Keratinocyte (primary cell): Measurements from ENCODE around the gene PIP4K2C. TPM values are rescaled to one million over a fixed set of nuclear protein-coding genes. Genes with fewer than 3 reads are reported as not detected.
"Not testable (repeated sequence)": the region's sequence is repeated elsewhere in the genome, so short reads cannot be mapped to it uniquely, and the experiment has no call there.

Experiments used
- DNase-seq: peaks from one replicate; pipeline ENCODE4 v3.0.0-alpha.2; 2011; ENCODE audit warnings: low read depth, missing footprints, low spot score
- FAIRE-seq: peaks from 2 replicates; lab custom pipeline; 2011; peaks lifted over from hg19 to GRCh38; lab: Jason Lieb, UNC
- H2AFZ ChIP-seq: 2 replicates; pipeline ENCODE4 v1.6.0; 2012; ENCODE audit warnings: low read length, control low read depth, inconsistent platforms; ENCODE audit not compliant: control insufficient read depth
- H3K27ac ChIP-seq: 2 replicates; pipeline ENCODE4 v1.5.1; 2011; ENCODE audit warnings: low read length; ENCODE audit not compliant: control insufficient read depth, insufficient read depth
- H3K27me3 ChIP-seq: 3 replicates; pipeline ENCODE4 v1.6.0; 2011; ENCODE audit warnings: low read length; ENCODE audit not compliant: control insufficient read depth, insufficient read depth; ENCODE audit errors: extremely low read depth
- H3K36me3 ChIP-seq, 2 experiments: 2 replicates in 1 of 2; 3 replicates in 1 of 2; pipeline ENCODE4 v1.5.1; 2011; ENCODE audit warnings: low read length in 2 of 2, mild to moderate bottlenecking in 1 of 2; ENCODE audit not compliant: control insufficient read depth in 2 of 2, insufficient read depth in 2 of 2; ENCODE audit errors: extremely low read depth in 1 of 2
- H3K4me1 ChIP-seq: 3 replicates; pipeline ENCODE4 v1.5.1; 2011; ENCODE audit warnings: low read length; ENCODE audit not compliant: control insufficient read depth, insufficient read depth; ENCODE audit errors: extremely low read depth
- H3K4me2 ChIP-seq: 3 replicates; pipeline ENCODE4 v1.6.0; 2011; ENCODE audit warnings: low read depth, low read length; ENCODE audit not compliant: control insufficient read depth, insufficient read depth; ENCODE audit errors: extremely low read depth
- H3K4me3 ChIP-seq, 3 experiments: fragments of 200-600 bp in 1 of 3; sonication (generic) in 1 of 3; 2 replicates in 2 of 3; 3 replicates in 1 of 3; pipeline ENCODE4 v1.5.1; 2011 to 2016; ENCODE audit warnings: low read length in 3 of 3, mild to moderate bottlenecking in 3 of 3, control low read depth in 2 of 3, inconsistent platforms in 1 of 3, low read depth in 1 of 3, mixed read lengths in 1 of 3, mixed run types in 1 of 3, moderate library complexity in 1 of 3; ENCODE audit not compliant: control insufficient read depth in 2 of 3, insufficient read depth in 2 of 3; ENCODE audit errors: extremely low read depth in 1 of 3
- H3K79me2 ChIP-seq: 2 replicates; pipeline ENCODE4 v1.6.0; 2012; ENCODE audit warnings: low read length; ENCODE audit not compliant: control insufficient read depth, insufficient read depth
- H3K9ac ChIP-seq: 3 replicates; pipeline ENCODE4 v1.6.0; 2011; ENCODE audit warnings: low read length; ENCODE audit not compliant: control insufficient read depth, insufficient read depth; ENCODE audit errors: extremely low read depth
- H3K9me1 ChIP-seq: 3 replicates; pipeline ENCODE4 v1.6.0; 2011; ENCODE audit warnings: low read length; ENCODE audit not compliant: control insufficient read depth, insufficient read depth; ENCODE audit errors: extremely low read depth
- H3K9me3 ChIP-seq: 2 replicates; pipeline ENCODE4 v1.5.1; 2012; ENCODE audit warnings: low read depth, low read length; ENCODE audit not compliant: control insufficient read depth
- H4K20me1 ChIP-seq: 3 replicates; pipeline ENCODE4 v1.6.0; 2011; ENCODE audit warnings: low read length; ENCODE audit not compliant: control insufficient read depth, insufficient read depth; ENCODE audit errors: extremely low read depth
- EZH2 ChIP-seq: IDR thresholded peaks from one replicate; pipeline ENCODE4 v1.6.1; 2012; ENCODE audit warnings: inconsistent platforms, mild to moderate bottlenecking, low read length, moderate library complexity
- dilution Hi-C: fragments of 300-500 bp; cut with MboI; formaldehyde crosslinking; loops from one replicate; pipeline ENCODE4 v1.7.0; 2020; ENCODE audit warnings: low sequenced_read_pairs; ENCODE audit not compliant: extremely low pct_ligation_motif_present
- polyA plus RNA-seq, 5 experiments: library from polyadenylated mRNA; depleted of rRNA in 3 of 5; stranded (reverse) in 3 of 5; stranded (forward) in 1 of 5; unstranded in 1 of 5; fragments of >200 nt; gene quantifications; 1 replicate in 1 of 5; 2 replicates in 3 of 5; 3 replicates in 1 of 5; pipeline versions ENCODE4 v1.2.1 to v1.2.3, GENCODE V29; 2011 to 2012; ENCODE audit warnings: missing spikeins in 2 of 5, low read depth in 1 of 5, low replicate concordance in 1 of 5
- TF ChIP-seq, protein P1 (sequence below), 3 experiments: IDR thresholded peaks in 1 of 3; conservative IDR thresholded peaks in 1 of 3; optimal IDR thresholded peaks in 1 of 3; 2 replicates in 2 of 3; 3 replicates in 1 of 3; pipeline versions ENCODE3 to v1.5.1; 2011; ENCODE audit warnings: low read length in 3 of 3, mild to moderate bottlenecking in 3 of 3, moderate library complexity in 2 of 3, control low read depth in 1 of 3, inconsistent platforms in 1 of 3; ENCODE audit not compliant: insufficient read depth in 2 of 3; ENCODE audit errors: extremely low read depth in 1 of 3

The PIP4K2C gene
- polyA plus RNA-seq, 1 donor (not counting 4 experiments of a cell fraction or from before 2014, with no cell fraction given): 93.6 TPM

DNA sequence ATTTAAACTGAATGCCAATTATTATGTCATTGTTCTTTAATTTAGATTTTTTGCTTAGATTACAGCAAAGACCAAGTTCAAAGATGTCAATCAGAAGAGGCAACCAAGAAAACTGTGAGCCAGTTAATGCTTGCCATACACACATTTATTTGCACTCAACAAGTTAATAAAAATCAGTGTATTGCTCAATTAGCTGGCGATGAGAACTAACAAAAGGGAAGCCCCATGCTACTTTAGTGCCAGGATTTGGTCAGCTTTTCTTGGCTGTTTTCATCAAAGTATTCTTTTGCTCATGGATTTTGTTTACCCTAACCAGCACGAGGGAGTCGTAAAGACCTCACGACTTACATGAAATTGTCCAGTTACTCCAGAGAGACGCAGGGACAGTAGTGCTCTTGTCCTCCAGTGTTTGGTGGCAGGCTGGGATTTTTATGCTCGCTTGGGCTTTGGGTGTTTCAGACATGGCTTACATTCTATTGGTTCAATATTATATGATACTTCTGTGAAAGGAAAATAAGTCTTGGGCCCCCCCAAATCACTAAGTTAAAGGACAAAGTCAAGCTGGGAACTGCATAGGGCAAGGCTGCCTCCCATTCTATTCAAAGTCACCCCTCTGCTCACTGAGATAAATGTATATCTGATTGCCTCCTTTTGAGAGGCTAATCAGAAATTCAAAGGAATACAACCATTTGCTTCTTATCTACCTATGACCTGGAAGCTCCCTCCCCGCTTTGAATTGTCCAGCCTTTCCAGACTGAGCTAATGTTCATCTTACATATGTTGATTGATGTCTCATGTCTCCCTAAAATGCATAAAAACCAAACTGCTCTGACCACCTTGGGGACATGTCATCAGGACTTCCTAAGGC, 49.4 kb downstream of the PIP4K2C start:
- TF ChIP-seq EZH2: no peak
- TF ChIP-seq, protein P1, sequence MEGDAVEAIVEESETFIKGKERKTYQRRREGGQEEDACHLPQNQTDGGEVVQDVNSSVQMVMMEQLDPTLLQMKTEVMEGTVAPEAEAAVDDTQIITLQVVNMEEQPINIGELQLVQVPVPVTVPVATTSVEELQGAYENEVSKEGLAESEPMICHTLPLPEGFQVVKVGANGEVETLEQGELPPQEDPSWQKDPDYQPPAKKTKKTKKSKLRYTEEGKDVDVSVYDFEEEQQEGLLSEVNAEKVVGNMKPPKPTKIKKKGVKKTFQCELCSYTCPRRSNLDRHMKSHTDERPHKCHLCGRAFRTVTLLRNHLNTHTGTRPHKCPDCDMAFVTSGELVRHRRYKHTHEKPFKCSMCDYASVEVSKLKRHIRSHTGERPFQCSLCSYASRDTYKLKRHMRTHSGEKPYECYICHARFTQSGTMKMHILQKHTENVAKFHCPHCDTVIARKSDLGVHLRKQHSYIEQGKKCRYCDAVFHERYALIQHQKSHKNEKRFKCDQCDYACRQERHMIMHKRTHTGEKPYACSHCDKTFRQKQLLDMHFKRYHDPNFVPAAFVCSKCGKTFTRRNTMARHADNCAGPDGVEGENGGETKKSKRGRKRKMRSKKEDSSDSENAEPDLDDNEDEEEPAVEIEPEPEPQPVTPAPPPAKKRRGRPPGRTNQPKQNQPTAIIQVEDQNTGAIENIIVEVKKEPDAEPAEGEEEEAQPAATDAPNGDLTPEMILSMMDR (optimal IDR thresholded peaks at IDR 0.05 in 1 of 3, IDR thresholded peaks at IDR 0.05 in 1 of 3, conservative IDR thresholded peaks at IDR 0.05 in 1 of 3; ENCODE audit: extremely low read depth in 1 of 3, insufficient read depth in 2 of 3, low read length in 3 of 3): no peak
- Histone ChIP-seq H3K4me1 (no peaks in the 10 kb centered on the region), H3K9me3 (no peaks in the 10 kb centered on the region), H3K9ac (no peak overlapping the region), H3K79me2 (no peaks in the 10 kb centered on the region), H3K4me3 (no peak overlapping the region), H3K9me1 (no peaks in the 10 kb centered on the region), H2AFZ (no peak overlapping the region), H3K27me3 (peaks cover 6% of the 10 kb centered on the region), H4K20me1 (no peaks in the 10 kb centered on the region), H3K27ac (no peak overlapping the region), H3K4me2 (no peak overlapping the region), H3K36me3 (no peaks in the 10 kb centered on the region)
- dilution Hi-C loops: no loop called here
- FAIRE-seq: no peak
- no peak for DNase-seq

DNA sequence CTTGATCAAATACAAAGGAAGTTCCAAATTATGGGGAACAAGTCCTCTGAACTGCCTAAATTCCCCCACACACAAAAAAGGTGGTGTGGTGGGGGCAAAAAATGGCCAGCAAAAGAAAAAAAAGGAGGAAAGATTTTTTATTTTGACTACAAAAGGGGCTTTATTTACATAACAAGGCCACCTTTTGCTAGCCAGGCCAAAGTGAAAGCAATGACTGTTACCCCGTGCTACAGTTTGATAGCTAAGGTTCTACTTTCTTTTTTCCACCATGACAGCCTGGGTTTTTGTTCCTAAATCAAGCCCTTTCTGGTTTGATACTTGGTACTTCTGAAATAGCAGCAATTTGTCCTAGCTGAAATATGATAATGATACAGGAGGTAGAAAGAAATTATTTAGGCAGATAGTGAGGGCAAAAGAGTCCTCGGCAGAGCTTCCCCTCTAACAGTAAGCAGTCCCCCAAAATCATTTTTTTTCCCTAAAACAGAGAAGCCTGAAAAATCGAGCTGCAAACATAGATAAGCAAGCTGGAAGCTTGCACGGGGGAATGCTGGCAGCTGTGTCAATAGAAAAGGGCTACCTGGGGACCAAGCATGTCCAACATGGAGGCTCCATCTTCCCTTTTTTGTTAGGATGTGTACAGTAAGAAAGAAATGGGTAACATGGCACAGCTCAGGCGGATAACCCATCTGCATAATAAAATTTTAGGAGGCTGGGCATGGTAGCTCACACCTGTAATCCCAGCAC, 50.9 kb downstream of the PIP4K2C start:
- Histone ChIP-seq H3K79me2 (no peaks in the 10 kb centered on the region), H3K4me3 (no peak overlapping the region), H3K4me1 (no peaks in the 10 kb centered on the region), H3K36me3 (no peaks in the 10 kb centered on the region), H3K9me1 (no peaks in the 10 kb centered on the region), H2AFZ (no peak overlapping the region), H3K9me3 (no peaks in the 10 kb centered on the region), H3K4me2 (no peak overlapping the region), H4K20me1 (no peaks in the 10 kb centered on the region), H3K9ac (no peak overlapping the region), H3K27me3 (peaks cover 4% of the 10 kb centered on the region), H3K27ac (no peak overlapping the region)
- DNase-seq (no peak), FAIRE-seq (no peak)
- TF ChIP-seq, protein P1 (optimal IDR thresholded peaks at IDR 0.05 in 1 of 3, IDR thresholded peaks at IDR 0.05 in 1 of 3, conservative IDR thresholded peaks at IDR 0.05 in 1 of 3; ENCODE audit: extremely low read depth in 1 of 3, insufficient read depth in 2 of 3, low read length in 3 of 3): no peak
- TF ChIP-seq EZH2: no peak
- dilution Hi-C loops: no loop called here

DNA sequence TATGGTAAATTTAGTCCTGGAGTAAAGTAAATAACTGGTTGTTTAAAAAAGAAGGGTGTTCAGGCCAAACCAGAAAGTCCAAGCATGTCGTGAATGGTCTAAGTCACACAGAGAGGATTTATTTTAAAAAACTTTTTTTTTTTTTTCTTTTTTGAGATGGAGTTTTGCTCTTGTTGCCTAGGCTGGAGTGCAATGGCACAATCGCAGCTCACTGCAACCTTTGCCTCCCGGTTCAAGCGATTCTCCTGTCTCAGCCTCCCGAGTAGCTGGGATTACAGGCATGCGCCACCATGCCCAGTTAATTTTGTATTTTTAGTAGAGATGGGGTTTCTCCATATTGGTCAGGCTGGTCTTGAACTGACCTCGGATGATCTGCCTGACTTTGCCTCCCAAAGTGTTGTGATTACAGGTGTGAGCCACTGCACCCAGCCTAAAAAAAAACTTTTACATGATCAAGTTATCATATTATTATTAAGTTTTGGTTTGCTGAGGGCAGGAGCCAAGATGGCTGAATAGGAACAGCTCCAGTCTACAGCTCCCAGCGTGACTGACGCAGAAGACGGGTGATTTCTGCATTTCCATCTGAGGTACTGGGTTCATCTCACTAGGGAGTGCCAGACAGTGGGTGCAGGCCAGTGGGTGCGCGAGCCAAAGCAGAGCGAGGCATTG, 55.1 kb downstream of the PIP4K2C start:
- H2AFZ ChIP-seq, dilution Hi-C loops, H3K27me3 ChIP-seq, H3K27ac ChIP-seq, FAIRE-seq, H3K36me3 ChIP-seq, DNase-seq, H3K79me2 ChIP-seq, H3K4me3 ChIP-seq, H3K9me3 ChIP-seq, H3K4me2 ChIP-seq, H3K4me1 ChIP-seq, H4K20me1 ChIP-seq, H3K9me1 ChIP-seq, H3K9ac ChIP-seq: not testable (repeated sequence)
